H9 (cell line): ENCODE data around the gene CLDND1. TPM values are rescaled to one million over a fixed set of nuclear protein-coding genes. Genes with fewer than 3 reads are reported as not detected.

ENCODE experiments used
- DNase-seq: peaks from one replicate; pipeline ENCODE4 v3.0.0-alpha.2; 2017
- H2AFZ ChIP-seq: one replicate; pipeline ENCODE4 v1.6.1; 2013; ENCODE audit warnings: mild to moderate bottlenecking, low read length, control low read depth, moderate library complexity
- H2AK5ac ChIP-seq: 2 replicates; pipeline ENCODE4 v1.6.1; 2013; ENCODE audit warnings: low read length, control low read depth, mixed read lengths; ENCODE audit not compliant: insufficient read length
- H2BK120ac ChIP-seq: one replicate; pipeline ENCODE4 v1.6.1; 2013; ENCODE audit warnings: low read depth, mild to moderate bottlenecking, low read length, control low read depth, inconsistent platforms; ENCODE audit not compliant: poor library complexity, severe bottlenecking
- H2BK12ac ChIP-seq: 2 replicates; pipeline ENCODE4 v1.6.1; 2013; ENCODE audit warnings: low read length, control low read depth, mixed read lengths, low read depth; ENCODE audit not compliant: insufficient read length
- H2BK15ac ChIP-seq: 2 replicates; pipeline ENCODE4 v1.6.1; 2013; ENCODE audit warnings: low read depth, low read length, control low read depth
- H2BK20ac ChIP-seq: one replicate; pipeline ENCODE4 v1.6.1; 2013; ENCODE audit warnings: low read depth, mild to moderate bottlenecking, low read length, control low read depth, inconsistent platforms; ENCODE audit not compliant: poor library complexity, severe bottlenecking
- H2BK5ac ChIP-seq: 2 replicates; pipeline ENCODE4 v1.6.1; 2013; ENCODE audit warnings: low read length, control low read depth, mixed read lengths; ENCODE audit not compliant: insufficient read length
- H3K14ac ChIP-seq: 2 replicates; pipeline ENCODE4 v1.6.1; 2013; ENCODE audit warnings: low read length, control low read depth; ENCODE audit not compliant: insufficient read depth
- H3K18ac ChIP-seq: 2 replicates; pipeline ENCODE4 v1.6.1; 2013; ENCODE audit warnings: low read depth, mild to moderate bottlenecking, mixed read lengths, low read length, control low read depth; ENCODE audit not compliant: insufficient read length
- H3K23ac ChIP-seq: 2 replicates; pipeline ENCODE4 v1.6.1; 2013; ENCODE audit warnings: low read length, control low read depth, mixed read lengths, low read depth; ENCODE audit not compliant: insufficient read length
- H3K23me2 ChIP-seq: 2 replicates; pipeline ENCODE4 v1.6.1; 2013; ENCODE audit warnings: low read depth, mild to moderate bottlenecking, mixed read lengths, low read length, control low read depth; ENCODE audit not compliant: insufficient read length, poor library complexity, severe bottlenecking
- H3K27ac ChIP-seq: 2 replicates; pipeline ENCODE4 v1.5.1; 2013; ENCODE audit warnings: low read length, control low read depth, mixed read lengths, low read depth; ENCODE audit not compliant: insufficient read length
- H3K27me3 ChIP-seq: 2 replicates; pipeline ENCODE4 v1.6.1; 2013; ENCODE audit warnings: low read length, control low read depth, inconsistent platforms; ENCODE audit not compliant: insufficient read depth
- H3K4ac ChIP-seq: 2 replicates; pipeline ENCODE4 v1.6.1; 2013; ENCODE audit warnings: low read depth, mild to moderate bottlenecking, control low read depth, inconsistent platforms, low read length, moderate library complexity
- H3K4me1 ChIP-seq: 2 replicates; pipeline ENCODE4 v1.6.1; 2013; ENCODE audit warnings: low read length, control low read depth, inconsistent platforms; ENCODE audit not compliant: insufficient read depth
- H3K4me2 ChIP-seq: 2 replicates; pipeline ENCODE4 v1.6.1; 2013; ENCODE audit warnings: low read length, control low read depth, mixed read lengths; ENCODE audit not compliant: insufficient read length, insufficient read depth
- H3K56ac ChIP-seq: 2 replicates; pipeline ENCODE4 v1.6.1; 2013; ENCODE audit warnings: low read depth, mild to moderate bottlenecking, mixed read lengths, low read length, control low read depth; ENCODE audit not compliant: insufficient read length
- H3K79me1 ChIP-seq: 2 replicates; pipeline ENCODE4 v1.6.1; 2013; ENCODE audit warnings: low read depth, mild to moderate bottlenecking, moderate library complexity, low read length, control low read depth, inconsistent platforms; ENCODE audit not compliant: insufficient read depth, poor library complexity, severe bottlenecking
- H3K79me2 ChIP-seq: 2 replicates; pipeline ENCODE4 v1.6.1; 2013; ENCODE audit warnings: low read length, control low read depth, inconsistent platforms; ENCODE audit not compliant: insufficient read depth
- H3K9ac ChIP-seq: 2 replicates; pipeline ENCODE4 v1.6.1; 2013; ENCODE audit warnings: low read length, control low read depth, mixed read lengths; ENCODE audit not compliant: insufficient read length; ENCODE audit errors: extremely low read depth
- H3K9me3 ChIP-seq: one replicate; pipeline ENCODE4 v1.6.1; 2013; ENCODE audit warnings: low read depth, low read length, inconsistent platforms; ENCODE audit not compliant: control insufficient read depth
- H3T11ph ChIP-seq: one replicate; pipeline ENCODE4 v1.6.1; 2013; ENCODE audit warnings: mild to moderate bottlenecking, low read length, control low read depth, inconsistent platforms
- H4K20me1 ChIP-seq: one replicate; pipeline ENCODE4 v1.6.1; 2013; ENCODE audit not compliant: control insufficient read depth, insufficient read length, insufficient read depth
- H4K5ac ChIP-seq: 2 replicates; pipeline ENCODE4 v1.6.1; 2013; ENCODE audit warnings: low read depth, mild to moderate bottlenecking, mixed read lengths, low read length, control low read depth; ENCODE audit not compliant: insufficient read length
- H4K8ac ChIP-seq: replicated peaks from 2 replicates; pipeline ENCODE4 v1.6.1; 2013; ENCODE audit warnings: low read length, control low read depth, mixed read lengths, low read depth; ENCODE audit not compliant: insufficient read length
- H4K91ac ChIP-seq: 2 replicates; pipeline ENCODE4 v1.6.1; 2013; ENCODE audit warnings: low read depth, mild to moderate bottlenecking, moderate library complexity, mixed read lengths, low read length, control low read depth; ENCODE audit not compliant: insufficient read length
- H3K27ac Mint-ChIP-seq, 3 experiments: 2 replicates in 2 of 3; 3 replicates in 1 of 3; pipeline ENCODE4 v1.8.0; 2020 to 2021; ENCODE audit warnings: mixed read lengths in 3 of 3, mild to moderate bottlenecking in 1 of 3, moderate library complexity in 1 of 3
- H3K27me3 Mint-ChIP-seq: 2 replicates; pipeline ENCODE4 v1.8.0; 2021; ENCODE audit warnings: low read depth, mild to moderate bottlenecking, moderate library complexity, mixed read lengths
- H3K36me3 Mint-ChIP-seq, 3 experiments: 2 replicates in 2 of 3; 3 replicates in 1 of 3; pipeline ENCODE4 v1.8.0; 2020 to 2021; ENCODE audit warnings: low read depth in 3 of 3, mixed read lengths in 3 of 3; ENCODE audit not compliant: insufficient read depth in 1 of 3
- H3K4me1 Mint-ChIP-seq, 2 experiments: 2 replicates each; pipeline ENCODE4 v1.8.0; 2020; ENCODE audit warnings: mixed read lengths in 2 of 2
- H3K4me3 Mint-ChIP-seq, 2 experiments: 2 replicates in 1 of 2; 3 replicates in 1 of 2; pipeline ENCODE4 v1.8.0; 2020 to 2021; ENCODE audit warnings: mild to moderate bottlenecking in 2 of 2, mixed read lengths in 2 of 2, moderate library complexity in 1 of 2
- H3K9me3 Mint-ChIP-seq, 2 experiments: 2 replicates in 1 of 2; 3 replicates in 1 of 2; pipeline ENCODE4 v1.8.0; 2020; ENCODE audit warnings: mild to moderate bottlenecking in 2 of 2, mixed read lengths in 2 of 2, moderate library complexity in 1 of 2
- WGBS: extraction: QIAGEN DNeasy Blood & Tissue Kit; methylation state at CpG from one replicate; pipeline ENCODE4 v1.1.7; 2013; ENCODE audit warnings: missing lambda C conversion rate, low lambda C conversion rate, mixed read lengths; ENCODE audit not compliant: insufficient read length; ENCODE audit errors: extremely low coverage; 5-methylcytosine and 5-hydroxymethylcytosine counted together
- total RNA-seq: library from RNA; stranded (reverse); gene quantifications from 2 replicates; pipeline ENCODE4 v1.2.1, GENCODE V29; 2021
- TF ChIP-seq, protein P1 (sequence below): fragments of 200-600 bp; sonication (generic); conservative IDR thresholded peaks from 3 replicates; pipeline ENCODE4 v1.8.0; 2021; ENCODE audit warnings: antibody characterized with exemption, mild to moderate bottlenecking

The CLDND1 gene
- total RNA-seq, 1 experiment from 2014 or later: 83.0 TPM

DNA sequence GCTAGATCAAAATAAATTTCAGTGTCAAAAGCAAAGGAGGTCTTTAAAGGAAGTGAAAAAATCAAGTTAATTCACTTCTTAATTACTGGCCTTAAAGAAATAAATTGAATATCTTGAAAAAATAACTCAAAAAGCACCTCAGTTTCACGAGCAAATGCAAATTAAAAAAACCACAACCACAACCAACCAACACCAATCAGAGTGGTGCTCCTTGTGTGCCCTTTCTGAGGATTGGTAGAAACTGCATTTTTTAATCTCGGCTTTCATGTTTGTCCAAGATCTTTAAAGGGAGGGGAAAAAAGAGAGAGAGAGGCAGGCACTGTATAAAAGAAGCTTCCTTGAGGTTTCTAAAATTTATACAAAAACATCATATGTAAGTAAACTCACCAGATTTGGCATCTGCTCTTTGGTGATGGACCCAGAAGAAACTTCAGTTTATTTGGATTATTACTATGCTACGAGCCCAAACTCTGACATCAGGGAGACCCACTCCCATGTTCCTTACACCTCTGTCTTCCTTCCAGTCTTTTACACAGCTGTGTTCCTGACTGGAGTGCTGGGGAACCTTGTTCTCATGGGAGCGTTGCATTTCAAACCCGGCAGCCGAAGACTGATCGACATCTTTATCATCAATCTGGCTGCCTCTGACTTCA lies 9.0 kb upstream of the CLDND1 start, which contains the start of gene GPR15:
Gene GPR15, plus strand, starts transcription at position 357 of the 653 bp plus-strand sequence. Its CDS starts 56 bp downstream, at position 413.
- no peaks in the 10 kb centered on the region for H3K27me3 Mint-ChIP-seq
- no peak within 1 kb of the TSS for H3K14ac ChIP-seq
- H3K36me3 Mint-ChIP-seq: no peaks in the 10 kb centered on the region
- H3K27ac ChIP-seq: no peak within 1 kb of the TSS
- H3K56ac ChIP-seq: no peak within 1 kb of the TSS
- no peak within 1 kb of the TSS for H3K9ac ChIP-seq
- H2AFZ ChIP-seq: no peak within 1 kb of the TSS
- H3K9me3 ChIP-seq: no peaks in the 10 kb centered on the region
- H3K4me1 ChIP-seq: no peaks in the 10 kb centered on the region
- no peak within 1 kb of the TSS for H3T11ph ChIP-seq
- no peaks in the 10 kb centered on the region for H3K9me3 Mint-ChIP-seq
- H3K79me2 ChIP-seq: no peaks in the 10 kb centered on the region
- H3K27ac Mint-ChIP-seq: no peak within 1 kb of the TSS
- no peak within 1 kb of the TSS for H2AK5ac ChIP-seq
- no peak within 1 kb of the TSS for H3K18ac ChIP-seq
- H2BK5ac ChIP-seq: no peak within 1 kb of the TSS
- H3K4me2 ChIP-seq: no peak within 1 kb of the TSS
- no peaks in the 10 kb centered on the region for H3K27me3 ChIP-seq
- H2BK15ac ChIP-seq: no peak within 1 kb of the TSS
- H4K8ac ChIP-seq: no peak within 1 kb of the TSS
- no peak within 1 kb of the TSS for H3K4ac ChIP-seq
- H3K23ac ChIP-seq: no peak within 1 kb of the TSS
- no peak within 1 kb of the TSS for H2BK120ac ChIP-seq
- no peak within 1 kb of the TSS for H3K4me3 Mint-ChIP-seq
- no peak within 1 kb of the TSS for H2BK20ac ChIP-seq
- no peak for DNase-seq
- H3K4me1 Mint-ChIP-seq: peaks cover 4 to 5% of the 10 kb centered on the region in 2 experiments; a peak in 3 of 4 replicates
- H4K91ac ChIP-seq: no peak within 1 kb of the TSS
- TF ChIP-seq, protein P1, sequence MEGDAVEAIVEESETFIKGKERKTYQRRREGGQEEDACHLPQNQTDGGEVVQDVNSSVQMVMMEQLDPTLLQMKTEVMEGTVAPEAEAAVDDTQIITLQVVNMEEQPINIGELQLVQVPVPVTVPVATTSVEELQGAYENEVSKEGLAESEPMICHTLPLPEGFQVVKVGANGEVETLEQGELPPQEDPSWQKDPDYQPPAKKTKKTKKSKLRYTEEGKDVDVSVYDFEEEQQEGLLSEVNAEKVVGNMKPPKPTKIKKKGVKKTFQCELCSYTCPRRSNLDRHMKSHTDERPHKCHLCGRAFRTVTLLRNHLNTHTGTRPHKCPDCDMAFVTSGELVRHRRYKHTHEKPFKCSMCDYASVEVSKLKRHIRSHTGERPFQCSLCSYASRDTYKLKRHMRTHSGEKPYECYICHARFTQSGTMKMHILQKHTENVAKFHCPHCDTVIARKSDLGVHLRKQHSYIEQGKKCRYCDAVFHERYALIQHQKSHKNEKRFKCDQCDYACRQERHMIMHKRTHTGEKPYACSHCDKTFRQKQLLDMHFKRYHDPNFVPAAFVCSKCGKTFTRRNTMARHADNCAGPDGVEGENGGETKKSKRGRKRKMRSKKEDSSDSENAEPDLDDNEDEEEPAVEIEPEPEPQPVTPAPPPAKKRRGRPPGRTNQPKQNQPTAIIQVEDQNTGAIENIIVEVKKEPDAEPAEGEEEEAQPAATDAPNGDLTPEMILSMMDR: no peak
- no CpG with 5 or more reads among the region's 7 CpGs for WGBS
- no peaks in the 10 kb centered on the region for H4K20me1 ChIP-seq
- H3K23me2 ChIP-seq: no peaks in the 10 kb centered on the region
- H4K5ac ChIP-seq: no peak within 1 kb of the TSS
- no peak within 1 kb of the TSS for H2BK12ac ChIP-seq
- H3K79me1 ChIP-seq: no peaks in the 10 kb centered on the region
